ENCODE measurements around the gene POLN. TPM values are rescaled to one million over a fixed set of nuclear protein-coding genes. Genes with fewer than 3 reads are reported as not detected.

POLN gene
- total and polyA plus RNA-seq, 2 donors = 1.0 to 3.1 TPM

DNA sequence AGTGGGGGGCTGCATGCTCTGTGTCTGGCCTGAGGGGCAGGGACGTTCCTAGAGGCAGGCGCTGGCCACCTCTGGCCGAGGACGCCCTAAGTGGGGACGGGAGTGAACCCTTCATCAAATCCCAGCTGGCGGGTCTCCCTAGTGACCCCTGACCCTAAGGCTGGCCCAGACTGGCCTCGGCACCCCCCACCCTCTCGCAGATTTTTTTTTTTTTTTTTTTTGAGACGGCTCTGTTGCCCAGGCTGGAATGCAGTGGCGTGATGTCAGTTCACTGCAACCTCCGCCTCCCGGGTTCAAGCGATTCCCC lies 21.0 kb upstream of the POLN start:
- Histone ChIP-seq H3K4me1 (ENCODE audit: insufficient read depth) (no peaks in the 10 kb centered on the region), H3K27ac (ENCODE audit: low read depth) (peak overlapping the region; percentile 90), H3K4me3 (ENCODE audit: low read depth, low read length) (peak overlapping the region; percentile 47), H3K36me3 (ENCODE audit: insufficient read depth) (no peaks in the 10 kb centered on the region)
- WGBS = 42% methylated on average over 13 of the region's 13 CpGs
- no peak for DNase-seq (ENCODE audit: extremely low spot score)

DNA sequence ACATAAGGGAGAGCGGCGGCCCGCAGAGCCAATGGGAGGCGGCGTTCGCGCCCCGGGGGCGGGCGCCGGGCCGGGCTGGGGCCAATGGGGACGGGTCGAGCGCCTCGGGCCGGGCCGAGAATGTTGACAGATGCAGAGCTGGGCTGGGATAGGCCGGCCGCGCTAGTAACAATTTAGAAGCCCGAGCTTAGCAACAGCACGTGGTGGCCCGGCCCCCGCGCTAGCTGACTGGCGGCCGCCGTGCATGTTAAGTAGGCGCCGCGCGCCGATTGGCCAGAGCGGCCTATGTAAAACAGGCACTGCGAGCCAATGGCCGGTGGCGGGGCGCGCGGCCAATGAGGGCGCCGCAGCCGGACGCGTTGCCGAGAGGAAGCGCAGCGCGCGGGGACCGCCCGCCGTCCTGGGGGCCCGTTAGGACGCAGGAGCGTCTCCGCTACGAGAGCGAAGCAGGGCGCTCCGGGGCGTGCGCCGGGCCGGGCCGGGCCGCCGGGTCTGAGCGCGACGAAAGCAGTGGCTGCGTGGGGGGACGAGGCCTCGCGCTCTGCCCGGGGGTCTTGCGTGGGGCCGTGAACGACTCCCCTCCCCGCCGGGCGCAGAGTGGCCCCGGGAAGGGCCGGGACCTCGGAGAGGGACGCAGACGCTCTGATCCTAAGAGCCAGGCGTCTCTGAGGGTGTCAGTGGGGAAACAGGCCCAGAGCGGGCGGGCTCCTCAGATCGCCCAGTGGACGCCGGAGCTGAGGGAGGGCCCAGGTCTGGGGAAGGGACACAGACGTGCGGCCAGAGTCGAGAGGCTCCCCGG lies 20.4 kb upstream of the POLN start:
- Histone ChIP-seq H3K4me3 (ENCODE audit: low read depth, low read length) (peak overlapping the region; percentile 91), H3K4me1 (ENCODE audit: insufficient read depth) (no peaks in the 10 kb centered on the region), H3K36me3 (ENCODE audit: insufficient read depth) (no peaks in the 10 kb centered on the region), H3K27ac (ENCODE audit: low read depth) (peak overlapping the region; percentile 90)
- whole genome bisulfite sequencing = under 1% methylated on average over 98 of the region's 98 CpGs
- peak; percentile 95 for DNase-seq (ENCODE audit: extremely low spot score)

DNA sequence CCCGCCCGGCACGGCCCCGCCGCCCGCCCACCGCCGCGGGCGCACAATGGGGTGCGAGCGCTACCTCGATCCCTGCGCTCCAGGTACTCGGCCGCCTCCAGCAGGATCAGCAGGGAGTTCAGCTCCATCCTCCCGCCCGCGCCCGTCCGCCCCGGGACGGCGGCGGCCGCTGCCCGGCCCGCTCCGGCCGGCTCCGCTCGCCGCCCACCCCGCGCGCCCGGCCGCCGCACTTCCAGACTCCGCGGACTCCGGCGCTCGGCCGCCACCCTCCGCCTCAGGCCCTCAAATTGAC lies 19.9 kb upstream of the POLN start, which contains the start of gene MXD4:
TSS of gene MXD4 (minus strand) at position 257 of the 292 bp plus-strand sequence. CDS start at position 128, 129 bp downstream.
- Histone ChIP-seq H3K27ac (ENCODE audit: low read depth) (peak within 1 kb of the TSS; percentile 90), H3K36me3 (ENCODE audit: insufficient read depth) (no peaks in the 10 kb centered on the region), H3K4me1 (ENCODE audit: insufficient read depth) (no peaks in the 10 kb centered on the region), H3K4me3 (ENCODE audit: low read depth, low read length) (peak within 1 kb of the TSS; percentile 91)
- no peak for DNase-seq (ENCODE audit: extremely low spot score)
- under 1% methylated on average over 46 of the region's 46 CpGs for WGBS

DNA sequence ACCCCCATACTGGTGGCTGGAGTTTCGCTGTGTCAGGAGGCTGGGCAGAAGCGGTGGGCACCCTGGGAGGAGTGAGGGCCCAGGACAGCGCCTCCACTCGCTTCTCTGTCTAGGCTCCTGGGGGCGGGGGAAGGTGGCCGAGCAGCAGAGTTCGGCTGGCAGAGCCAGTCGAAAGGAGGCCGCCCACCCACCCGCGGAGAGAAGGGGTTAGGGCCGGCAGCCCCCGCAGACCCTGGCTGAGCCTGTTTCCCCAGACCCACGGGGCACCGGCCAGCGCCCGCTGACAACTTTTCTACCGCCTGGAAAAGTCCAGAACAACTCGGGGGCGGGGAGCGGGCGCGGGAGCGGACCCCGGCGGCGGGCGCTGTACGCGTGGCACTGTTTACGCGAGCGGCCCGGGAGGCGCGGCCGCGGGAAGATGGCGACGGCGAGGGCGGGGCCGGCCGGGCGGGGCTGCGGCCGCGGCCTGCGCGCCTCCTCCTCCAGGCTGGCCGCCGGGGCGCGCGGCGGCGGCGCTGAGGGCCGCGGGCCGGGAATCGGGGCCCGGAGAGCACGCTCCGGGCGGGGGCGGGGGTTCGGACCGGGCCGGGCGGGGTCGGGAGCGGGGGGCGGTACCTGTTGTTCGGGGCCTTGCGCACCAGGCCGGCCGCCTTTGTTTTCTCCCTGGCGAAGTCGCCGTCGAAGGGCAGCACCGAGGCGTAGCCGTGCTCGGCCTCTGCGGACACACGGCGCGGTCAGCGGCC lies 19.4 kb upstream of the POLN start:
- under 1% methylated on average over 91 of the region's 91 CpGs for WGBS
- no peaks in the 10 kb centered on the region for H3K4me1 ChIP-seq (ENCODE audit: insufficient read depth)

DNA sequence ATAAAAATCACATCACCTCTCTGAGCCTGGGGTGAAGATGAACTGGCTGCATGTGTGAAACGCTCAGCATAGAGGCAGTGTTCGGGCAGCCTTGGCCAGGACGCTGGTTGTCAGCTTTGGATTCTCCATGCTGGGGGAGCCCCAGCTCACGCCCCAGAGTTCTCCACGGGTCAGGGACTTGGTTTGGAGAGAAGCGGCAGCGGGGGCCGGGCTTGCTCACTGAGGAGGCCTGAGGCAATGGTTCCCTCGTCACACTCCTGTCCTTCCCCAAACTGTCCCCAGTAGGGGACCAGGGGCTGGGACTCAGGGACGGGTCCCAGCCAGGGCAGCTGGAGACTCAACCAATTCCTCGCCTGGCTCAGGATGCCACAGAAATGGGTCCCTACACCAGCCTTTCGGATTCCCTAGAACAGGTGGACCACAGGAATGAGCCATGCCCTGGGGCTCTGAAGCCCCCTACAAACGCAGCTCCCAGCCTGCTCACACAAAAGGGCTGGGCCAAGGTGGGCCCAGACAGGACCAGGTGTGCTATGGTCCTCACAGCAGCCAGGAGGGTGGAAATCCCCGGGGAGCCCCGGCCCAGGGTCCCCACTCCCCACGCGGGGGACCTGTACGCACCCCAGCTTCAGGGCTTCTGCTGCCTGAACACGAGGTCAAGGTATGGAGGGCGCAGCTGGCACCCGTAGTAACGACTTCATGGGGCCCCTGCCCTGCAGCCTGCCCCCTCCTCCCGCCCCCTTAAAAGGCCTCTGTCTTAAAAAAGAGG lies 18.6 kb upstream of the POLN start:
- Histone ChIP-seq H3K4me1 (ENCODE audit: insufficient read depth) (no peaks in the 10 kb centered on the region), H3K4me3 (ENCODE audit: low read depth, low read length) (peak overlapping the region; percentile 91), H3K36me3 (ENCODE audit: insufficient read depth) (no peaks in the 10 kb centered on the region), H3K27ac (ENCODE audit: low read depth) (peak overlapping the region; percentile 81)
- 27% methylated on average over 23 of the region's 23 CpGs for WGBS
- DNase-seq (ENCODE audit: extremely low spot score) = no peak

More for the DNA sequence above, 19.4 kb upstream of the POLN start:
- Histone ChIP-seq H3K4me3 (ENCODE audit: low read depth, low read length) (peak overlapping the region; percentile 91), H3K36me3 (ENCODE audit: insufficient read depth) (no peaks in the 10 kb centered on the region), H3K27ac (ENCODE audit: low read depth) (peak overlapping the region; percentile 81)
- no peak for DNase-seq (ENCODE audit: extremely low spot score)

DNA sequence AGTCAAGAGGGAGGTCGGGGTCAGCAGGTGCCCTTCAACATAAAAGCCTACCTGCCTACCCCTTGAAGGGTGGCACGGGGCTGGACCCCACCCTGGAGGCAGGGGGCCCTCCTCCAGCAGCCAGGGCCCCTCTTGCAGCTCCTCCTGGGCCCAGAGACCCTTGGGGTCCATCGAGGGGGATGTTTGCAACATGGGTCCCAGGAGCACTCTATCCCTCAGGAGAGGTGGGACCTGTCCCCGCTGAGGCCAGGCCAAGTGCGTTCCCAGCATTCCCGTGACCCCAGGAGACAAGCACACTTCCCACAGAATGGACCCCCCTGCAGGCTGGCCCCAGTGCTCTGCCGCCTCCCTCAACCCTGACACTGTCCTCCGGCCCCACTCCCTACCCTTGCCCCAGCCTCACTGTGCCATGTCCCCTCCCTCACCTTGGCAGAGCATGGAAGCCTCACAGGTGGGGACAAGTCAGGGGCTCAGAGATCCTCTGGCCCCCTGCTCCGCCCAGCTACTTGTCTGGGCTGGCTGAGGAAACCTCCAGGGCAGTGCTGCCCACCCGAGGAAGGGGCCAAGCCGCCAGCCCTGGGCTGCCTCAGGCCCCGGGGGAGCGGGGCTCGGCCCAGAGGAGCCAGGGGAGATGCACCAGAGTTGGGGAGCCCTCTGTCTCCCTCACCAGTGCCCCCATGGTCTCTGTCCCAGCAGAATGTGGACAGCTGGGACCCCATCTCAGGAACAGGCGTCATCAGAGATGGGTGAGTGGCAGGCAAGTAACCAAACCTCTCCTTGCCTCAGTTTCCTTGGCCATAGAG lies 17.8 kb upstream of the POLN start:
- Histone ChIP-seq H3K27ac (ENCODE audit: low read depth) (no peak overlapping the region), H3K36me3 (ENCODE audit: insufficient read depth) (no peaks in the 10 kb centered on the region), H3K4me1 (ENCODE audit: insufficient read depth) (no peaks in the 10 kb centered on the region), H3K4me3 (ENCODE audit: low read depth, low read length) (peak overlapping the region; percentile 91)
- WGBS = 71% methylated on average over 15 of the region's 15 CpGs
- DNase-seq (ENCODE audit: extremely low spot score) = no peak

DNA sequence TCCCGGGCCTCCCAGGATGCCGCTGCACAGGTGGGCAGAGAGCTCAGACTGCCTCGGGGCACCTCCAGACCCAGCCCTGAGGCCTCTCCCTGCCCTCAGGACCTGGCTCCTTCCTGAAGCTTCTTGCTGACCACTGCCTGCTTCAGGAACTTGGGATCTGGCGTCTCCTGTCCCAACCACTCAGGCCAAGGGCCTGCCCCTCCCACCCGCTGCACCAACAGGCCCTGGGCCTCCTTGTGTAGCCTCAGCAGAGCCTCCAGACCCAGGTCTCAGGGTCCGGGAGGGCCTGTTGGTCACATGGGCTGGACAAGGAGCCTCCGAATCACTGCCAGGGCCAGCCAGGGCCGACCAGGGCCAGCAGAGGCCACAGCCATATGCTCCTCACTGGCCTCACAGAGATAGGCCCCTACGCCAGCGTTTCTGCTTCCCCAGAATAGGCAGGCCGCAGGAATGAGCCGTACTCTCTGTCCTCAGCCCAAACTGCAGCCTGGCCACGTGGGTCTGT lies 17.2 kb upstream of the POLN start:
- 63% methylated on average over 13 of the region's 13 CpGs for WGBS
- Histone ChIP-seq H3K36me3 (ENCODE audit: insufficient read depth) (no peaks in the 10 kb centered on the region), H3K27ac (ENCODE audit: low read depth) (peak overlapping the region; percentile 27), H3K4me1 (ENCODE audit: insufficient read depth) (no peaks in the 10 kb centered on the region), H3K4me3 (ENCODE audit: low read depth, low read length) (no peak overlapping the region)
- DNase-seq (ENCODE audit: extremely low spot score) = no peak

DNA sequence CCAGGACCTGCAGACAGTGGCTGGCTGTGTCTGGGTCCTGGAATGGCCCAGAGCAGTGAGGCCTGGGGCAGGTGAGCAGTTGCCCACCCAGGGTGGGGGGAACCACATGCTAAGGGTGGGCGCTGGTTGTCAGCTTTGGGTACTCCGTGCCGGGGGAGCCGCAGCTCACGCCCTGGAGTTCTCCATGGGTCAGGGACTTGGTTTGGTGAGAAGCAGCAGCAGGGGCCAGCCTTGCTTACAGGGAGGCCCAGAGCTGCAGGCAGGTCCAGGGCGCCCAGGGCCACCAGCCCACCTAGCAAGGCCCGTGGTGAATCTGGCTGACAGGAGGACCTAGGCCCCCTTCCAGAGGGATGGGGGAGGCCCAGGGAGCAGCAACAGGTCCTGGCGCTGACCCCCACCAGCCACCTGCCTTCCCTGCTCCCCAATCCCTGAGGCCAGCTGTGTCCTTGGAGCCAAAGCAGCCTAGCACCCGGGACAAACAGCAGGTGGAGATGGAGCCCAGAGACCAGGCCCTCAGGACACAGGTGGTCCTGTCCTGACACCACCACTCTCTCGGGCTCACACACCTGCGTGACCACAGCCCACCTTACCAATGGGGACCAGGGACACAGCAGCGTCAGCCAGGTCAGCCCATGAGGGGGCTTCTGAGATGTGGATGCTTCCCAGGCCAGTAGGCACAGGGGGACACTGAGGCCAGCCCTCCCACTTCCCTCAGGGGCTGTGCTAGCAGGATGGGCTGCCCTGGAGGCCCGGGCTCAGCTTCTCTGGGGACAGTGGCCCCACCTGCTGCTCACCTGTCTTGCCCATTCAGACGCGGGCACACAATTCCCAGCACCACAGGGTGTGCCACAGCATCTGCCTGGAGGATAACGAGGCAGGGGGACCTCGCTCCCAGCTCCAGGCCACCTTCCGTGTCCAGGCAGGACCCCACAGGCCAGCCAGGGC lies 16.4 kb upstream of the POLN start:
- no peak overlapping the region for H3K4me3 ChIP-seq (ENCODE audit: low read depth, low read length)

DNA sequence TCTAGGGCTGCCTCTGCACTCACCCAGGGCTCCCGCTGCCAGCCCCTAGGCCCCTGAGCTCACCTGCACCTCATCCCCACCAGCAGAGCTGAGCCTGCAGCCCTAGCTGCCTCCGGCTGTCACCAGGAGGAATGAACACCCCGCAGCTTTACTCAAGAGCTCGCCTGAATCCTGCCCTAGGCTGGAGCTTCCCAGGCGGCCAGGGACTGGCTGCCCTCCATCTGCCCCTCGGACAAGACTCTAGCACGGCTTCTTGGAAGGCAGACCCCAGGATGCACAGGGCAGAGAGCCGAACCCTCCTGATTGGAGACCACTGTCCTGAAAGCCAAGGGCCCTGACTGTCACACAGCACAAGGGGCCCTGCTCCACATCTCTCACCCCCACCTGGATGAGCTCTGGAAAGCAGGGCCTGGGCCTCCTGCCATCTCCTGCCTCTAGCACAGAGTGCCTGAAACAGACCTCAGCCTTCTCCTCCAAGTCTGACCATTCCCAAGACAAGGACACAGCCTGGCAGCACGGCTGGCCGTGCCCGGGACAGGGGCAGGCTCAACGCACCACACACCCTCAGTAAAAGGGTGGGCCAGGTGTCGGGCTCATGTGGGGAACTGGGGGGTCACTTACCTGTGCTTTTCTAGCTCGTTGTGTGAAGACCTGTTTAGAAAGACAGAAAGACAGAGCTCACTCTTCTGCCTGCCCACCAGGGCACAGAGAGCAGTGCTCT lies 15.6 kb upstream of the POLN start:
- WGBS = 71% methylated on average over 14 of the region's 14 CpGs
- Histone ChIP-seq H3K4me1 (ENCODE audit: insufficient read depth) (no peaks in the 10 kb centered on the region), H3K4me3 (ENCODE audit: low read depth, low read length) (no peak overlapping the region), H3K27ac (ENCODE audit: low read depth) (peak overlapping the region; percentile 46), H3K36me3 (ENCODE audit: insufficient read depth) (no peaks in the 10 kb centered on the region)
- no peak for DNase-seq (ENCODE audit: extremely low spot score)

More for the DNA sequence above, 16.4 kb upstream of the POLN start:
- no peak for DNase-seq (ENCODE audit: extremely low spot score)
- Histone ChIP-seq H3K36me3 (ENCODE audit: insufficient read depth) (no peaks in the 10 kb centered on the region), H3K27ac (ENCODE audit: low read depth) (peak overlapping the region; percentile 27), H3K4me1 (ENCODE audit: insufficient read depth) (no peaks in the 10 kb centered on the region)
- 86% methylated on average over 18 of the region's 18 CpGs for WGBS

DNA sequence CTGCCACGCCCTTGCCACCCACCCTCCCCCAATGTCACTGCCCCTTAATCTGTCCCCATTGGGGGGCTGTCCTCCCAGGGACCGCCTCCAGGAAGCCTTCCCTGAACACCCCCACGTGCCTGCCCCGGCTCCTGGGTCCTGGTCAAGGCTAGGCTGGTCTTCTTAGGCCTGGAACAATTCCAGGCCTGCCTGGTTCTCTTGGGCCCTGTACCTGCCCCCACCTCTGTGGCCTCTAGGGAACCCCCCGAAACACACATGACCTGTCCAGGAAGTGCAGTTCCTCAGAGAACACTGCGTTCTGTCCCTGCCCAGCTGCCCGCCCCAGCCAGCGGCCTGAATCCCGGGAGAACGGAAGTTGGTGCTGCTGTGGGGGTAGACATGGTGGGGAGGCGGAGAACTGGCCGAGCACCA lies 14.9 kb upstream of the POLN start:
- no peaks in the 10 kb centered on the region for H3K4me1 ChIP-seq (ENCODE audit: insufficient read depth)
- 60% methylated on average over 12 of the region's 12 CpGs for WGBS

DNA sequence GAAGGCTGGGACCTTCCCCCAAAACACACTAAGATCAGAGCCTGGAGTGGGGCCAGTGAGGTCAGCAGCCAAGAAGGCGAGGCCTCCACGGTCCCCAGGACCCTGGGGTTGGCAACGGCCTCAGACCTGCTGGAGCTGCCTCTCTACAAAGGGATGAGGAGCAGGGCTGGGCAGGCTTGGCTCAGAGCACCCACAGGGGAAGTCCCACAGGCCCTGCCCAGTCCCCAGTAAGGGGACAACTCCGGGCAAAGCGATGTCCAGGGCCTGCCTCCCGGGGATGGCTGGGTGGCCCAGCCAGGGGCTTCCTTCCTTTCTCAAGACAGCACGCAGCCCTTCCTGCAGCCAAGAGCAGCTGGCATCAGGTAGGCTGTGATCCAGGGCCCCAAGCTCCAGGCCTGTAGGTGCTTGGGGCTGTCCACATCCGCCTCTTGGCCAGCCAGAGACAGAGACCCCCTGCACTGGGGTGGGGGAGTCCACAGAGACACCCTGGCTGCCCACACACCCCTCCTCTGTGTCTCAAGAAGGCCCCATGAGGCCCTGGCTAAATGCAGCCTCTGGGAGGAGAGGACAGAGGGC lies 14.3 kb upstream of the POLN start:
- Histone ChIP-seq H3K36me3 (ENCODE audit: insufficient read depth) (no peaks in the 10 kb centered on the region), H3K4me1 (ENCODE audit: insufficient read depth) (no peaks in the 10 kb centered on the region), H3K4me3 (ENCODE audit: low read depth, low read length) (no peak overlapping the region), H3K27ac (ENCODE audit: low read depth) (peak overlapping the region; percentile 69)
- 32% methylated on average over 8 of the region's 8 CpGs for WGBS
- DNase-seq (ENCODE audit: extremely low spot score) = no peak

More for the DNA sequence above, 14.9 kb upstream of the POLN start:
- H3K4me3 ChIP-seq (ENCODE audit: low read depth, low read length) = no peak overlapping the region
- no peaks in the 10 kb centered on the region for H3K36me3 ChIP-seq (ENCODE audit: insufficient read depth)
- DNase-seq (ENCODE audit: extremely low spot score) = no peak
- peak overlapping the region; percentile 69 for H3K27ac ChIP-seq (ENCODE audit: low read depth)

Measured in urinary bladder (tissue), 4 donors.